ENCODE measurements around the gene CSF3. TPM values are rescaled to one million over a fixed set of nuclear protein-coding genes. Genes with fewer than 3 reads are reported as not detected.

CSF3 gene
- total RNA-seq, 1 experiment from 2014 or later: not detected

DNA sequence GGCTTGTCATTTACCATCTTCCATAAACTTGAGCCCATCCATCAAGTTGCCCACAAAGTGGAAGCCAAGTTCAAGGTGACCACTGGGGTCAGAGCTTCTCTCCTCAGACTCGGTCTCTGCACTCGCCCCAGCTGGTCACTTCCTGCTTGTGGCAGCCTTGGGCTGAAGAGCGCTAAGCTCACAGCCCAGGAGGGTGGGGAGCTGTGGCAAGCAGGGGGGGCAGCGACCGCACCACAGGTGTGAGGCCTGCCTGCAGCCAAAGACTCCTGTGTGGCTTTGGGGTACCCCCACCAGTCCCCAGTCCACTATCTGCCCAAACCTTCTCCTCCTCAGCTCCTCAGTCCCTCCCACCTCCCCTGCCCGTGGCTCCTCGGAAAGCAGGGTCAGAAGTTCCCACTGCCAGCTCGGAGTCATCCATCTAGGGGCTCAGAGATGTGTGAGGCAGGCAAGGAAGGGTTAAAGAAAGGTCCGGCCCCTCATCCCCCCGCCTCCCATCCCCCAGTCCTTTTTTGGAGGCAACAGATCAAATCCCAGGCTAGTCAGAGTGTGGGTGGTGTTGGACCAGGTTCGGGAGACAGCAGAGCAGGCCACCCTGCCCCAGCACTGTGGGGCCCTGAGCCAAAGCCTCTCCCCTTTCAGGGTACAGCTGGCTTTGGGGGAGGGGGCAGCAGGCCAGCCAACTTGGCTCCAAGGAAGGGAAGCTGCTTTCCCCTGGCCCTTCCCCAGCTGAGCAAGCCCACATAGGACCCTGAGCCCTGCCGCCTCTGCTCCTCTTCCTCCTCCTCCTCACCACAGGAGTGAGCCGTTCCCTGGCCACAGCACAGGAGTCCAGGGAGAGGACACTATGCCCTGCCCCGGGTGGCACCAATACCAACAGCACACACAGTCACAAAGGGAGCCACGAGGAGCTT lies 3.2 kb downstream of the CSF3 start:
- Mint-ChIP-seq H3K9me3 (no peaks in the 10 kb centered on the region), H3K27ac (peak overlapping the region; percentile 89), H3K4me1 (peaks cover 37% of the 10 kb centered on the region), H3K27me3 (ENCODE audit: low read depth) (no peaks in the 10 kb centered on the region), H3K36me3 (peaks cover 12% of the 10 kb centered on the region), H3K4me3 (no peak overlapping the region; the same call in 1 of the 2 replicates)
- TF ChIP-seq MYBL2 (CRISPR knock-in tag; IDR thresholded peaks at IDR 0.05) (no peak), FOXK1 (CRISPR knock-in tag; IDR thresholded peaks at IDR 0.05) (0 out of 2 replicates have a peak, but pooled peaks have one; percentile 12), ZNF317 (CRISPR knock-in tag; IDR thresholded peaks at IDR 0.05; ENCODE audit: borderline replicate concordance, low read depth) (no peak), TCF7 (CRISPR knock-in tag; IDR thresholded peaks at IDR 0.05; ENCODE audit: low read depth) (no peak), PRRX2 (CRISPR knock-in tag; IDR thresholded peaks at IDR 0.05) (0 out of 2 replicates have a peak, but pooled peaks have one; percentile 39), JAZF1 (CRISPR knock-in tag; IDR thresholded peaks at IDR 0.05) (no peak), ZNF671 (CRISPR knock-in tag; IDR thresholded peaks at IDR 0.05) (no peak), TEAD1 (CRISPR knock-in tag; IDR thresholded peaks at IDR 0.05) (no peak), NR2C2 (CRISPR knock-in tag; IDR thresholded peaks at IDR 0.05) (no peak), KAT7 (CRISPR knock-in tag; IDR thresholded peaks at IDR 0.05; ENCODE audit: borderline replicate concordance) (no peak), CREM (CRISPR knock-in tag; IDR thresholded peaks at IDR 0.05) (no peak), SMAD3 (CRISPR knock-in tag; IDR thresholded peaks at IDR 0.05; ENCODE audit: borderline replicate concordance) (no peak), ZBTB21 (CRISPR knock-in tag; IDR thresholded peaks at IDR 0.05; ENCODE audit: borderline replicate concordance) (no peak), FOXP1 (CRISPR knock-in tag; IDR thresholded peaks at IDR 0.05; ENCODE audit: borderline replicate concordance) (no peak), MXD4 (CRISPR knock-in tag; IDR thresholded peaks at IDR 0.05; ENCODE audit: borderline replicate concordance) (no peak), CBFB (CRISPR knock-in tag; IDR thresholded peaks at IDR 0.05; ENCODE audit: low read depth) (no peak), OVOL2 (CRISPR knock-in tag; IDR thresholded peaks at IDR 0.05; ENCODE audit: borderline replicate concordance) (no peak), NFATC4 (CRISPR knock-in tag; IDR thresholded peaks at IDR 0.05) (no peak), ETV6 (CRISPR knock-in tag; IDR thresholded peaks at IDR 0.05) (no peak), ZNF263 (CRISPR knock-in tag; IDR thresholded peaks at IDR 0.05; ENCODE audit: low read depth) (no peak), ATF1 (CRISPR knock-in tag; IDR thresholded peaks at IDR 0.05) (no peak), NR1H2 (CRISPR knock-in tag; IDR thresholded peaks at IDR 0.05) (no peak)
- TF ChIP-seq, protein P1, sequence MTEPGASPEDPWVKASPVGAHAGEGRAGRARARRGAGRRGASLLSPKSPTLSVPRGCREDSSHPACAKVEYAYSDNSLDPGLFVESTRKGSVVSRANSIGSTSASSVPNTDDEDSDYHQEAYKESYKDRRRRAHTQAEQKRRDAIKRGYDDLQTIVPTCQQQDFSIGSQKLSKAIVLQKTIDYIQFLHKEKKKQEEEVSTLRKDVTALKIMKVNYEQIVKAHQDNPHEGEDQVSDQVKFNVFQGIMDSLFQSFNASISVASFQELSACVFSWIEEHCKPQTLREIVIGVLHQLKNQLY (CRISPR knock-in tag; IDR thresholded peaks at IDR 0.05): no peak
- TF ChIP-seq, protein P2, sequence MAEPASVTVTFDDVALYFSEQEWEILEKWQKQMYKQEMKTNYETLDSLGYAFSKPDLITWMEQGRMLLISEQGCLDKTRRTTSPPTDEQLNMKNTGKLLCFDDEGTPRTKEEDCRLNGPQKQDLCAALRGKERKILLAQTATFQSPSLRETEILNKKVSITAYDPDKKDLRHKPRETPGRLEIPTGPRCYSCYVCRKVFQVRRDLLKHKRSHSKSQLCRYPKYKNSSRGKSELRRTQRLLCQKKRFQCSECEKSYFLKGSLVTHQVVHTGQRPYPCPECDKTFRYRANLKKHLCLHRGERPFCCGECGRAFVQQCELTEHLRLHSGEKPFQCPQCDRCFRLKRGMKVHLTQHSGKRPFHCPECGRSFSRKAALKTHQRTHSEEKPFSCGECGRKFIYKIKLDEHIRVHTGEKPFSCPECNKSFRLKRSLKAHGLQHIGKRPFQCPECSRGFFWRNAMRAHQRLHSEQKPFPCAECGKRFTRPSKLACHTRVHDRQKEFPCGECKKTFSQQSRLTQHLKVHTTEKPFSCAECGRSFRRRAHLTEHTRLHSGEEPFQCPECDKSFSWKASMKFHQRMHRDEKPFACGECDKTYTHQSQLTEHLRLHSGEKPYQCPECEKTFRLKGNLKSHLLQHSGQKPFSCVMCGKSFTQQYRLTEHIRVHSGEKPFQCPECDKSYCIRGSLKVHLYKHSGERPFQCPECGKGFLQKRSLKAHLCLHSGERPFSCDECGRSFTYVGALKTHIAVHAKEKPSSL (CRISPR knock-in tag; conservative IDR thresholded peaks at IDR 0.05): no peak
- TF ChIP-seq, protein P3, sequence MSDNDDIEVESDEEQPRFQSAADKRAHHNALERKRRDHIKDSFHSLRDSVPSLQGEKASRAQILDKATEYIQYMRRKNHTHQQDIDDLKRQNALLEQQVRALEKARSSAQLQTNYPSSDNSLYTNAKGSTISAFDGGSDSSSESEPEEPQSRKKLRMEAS (CRISPR knock-in tag; IDR thresholded peaks at IDR 0.05): no peak
- TF ChIP-seq, protein P4, sequence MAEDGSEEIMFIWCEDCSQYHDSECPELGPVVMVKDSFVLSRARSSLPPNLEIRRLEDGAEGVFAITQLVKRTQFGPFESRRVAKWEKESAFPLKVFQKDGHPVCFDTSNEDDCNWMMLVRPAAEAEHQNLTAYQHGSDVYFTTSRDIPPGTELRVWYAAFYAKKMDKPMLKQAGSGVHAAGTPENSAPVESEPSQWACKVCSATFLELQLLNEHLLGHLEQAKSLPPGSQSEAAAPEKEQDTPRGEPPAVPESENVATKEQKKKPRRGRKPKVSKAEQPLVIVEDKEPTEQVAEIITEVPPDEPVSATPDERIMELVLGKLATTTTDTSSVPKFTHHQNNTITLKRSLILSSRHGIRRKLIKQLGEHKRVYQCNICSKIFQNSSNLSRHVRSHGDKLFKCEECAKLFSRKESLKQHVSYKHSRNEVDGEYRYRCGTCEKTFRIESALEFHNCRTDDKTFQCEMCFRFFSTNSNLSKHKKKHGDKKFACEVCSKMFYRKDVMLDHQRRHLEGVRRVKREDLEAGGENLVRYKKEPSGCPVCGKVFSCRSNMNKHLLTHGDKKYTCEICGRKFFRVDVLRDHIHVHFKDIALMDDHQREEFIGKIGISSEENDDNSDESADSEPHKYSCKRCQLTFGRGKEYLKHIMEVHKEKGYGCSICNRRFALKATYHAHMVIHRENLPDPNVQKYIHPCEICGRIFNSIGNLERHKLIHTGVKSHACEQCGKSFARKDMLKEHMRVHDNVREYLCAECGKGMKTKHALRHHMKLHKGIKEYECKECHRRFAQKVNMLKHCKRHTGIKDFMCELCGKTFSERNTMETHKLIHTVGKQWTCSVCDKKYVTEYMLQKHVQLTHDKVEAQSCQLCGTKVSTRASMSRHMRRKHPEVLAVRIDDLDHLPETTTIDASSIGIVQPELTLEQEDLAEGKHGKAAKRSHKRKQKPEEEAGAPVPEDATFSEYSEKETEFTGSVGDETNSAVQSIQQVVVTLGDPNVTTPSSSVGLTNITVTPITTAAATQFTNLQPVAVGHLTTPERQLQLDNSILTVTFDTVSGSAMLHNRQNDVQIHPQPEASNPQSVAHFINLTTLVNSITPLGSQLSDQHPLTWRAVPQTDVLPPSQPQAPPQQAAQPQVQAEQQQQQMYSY (CRISPR knock-in tag; IDR thresholded peaks at IDR 0.05): peak; percentile 28; the same call in 1 of the 2 replicates
- ChIA-PET CTCF (interaction anchor here (0.6 to 7.6 kb wide), 21 partner anchors 8 to 395 kb away, joined by 3 to 128 read pairs (median 4); partner anchors contain the start of gene NR1D1), POLR2A (interaction anchor here (0.9 to 1.2 kb wide), 3 partner anchors 17 to 95 kb away, joined by 3 to 5 read pairs (median 3); no protein-coding TSS in a partner anchor)
- DNase-seq (ENCODE audit: low spot score) (peak; percentile 41), ATAC-seq (peak; percentile 44)
